SJCRH30 (cell line): ENCODE results near the gene DDX46. TPM values are rescaled to one million over a fixed set of nuclear protein-coding genes. Genes with fewer than 3 reads are reported as not detected.
"Not testable (repeated sequence)": the region's sequence is repeated elsewhere in the genome, so short reads cannot be mapped to it uniquely, and the experiment has no call there.

Source experiments
- DNase-seq, 2 experiments: peaks; one replicate each; pipeline ENCODE4 v3.0.0-alpha.2; 2015 to 2020
- H3K27ac ChIP-seq: fragments of 250-450 bp; sonication (Bioruptor Pico); 2 replicates; pipeline ENCODE4 v1.5.1; 2020; ENCODE audit warnings: mild to moderate bottlenecking, moderate library complexity
- H3K27me3 ChIP-seq: fragments of 250-450 bp; sonication (Bioruptor Pico); 2 replicates; pipeline ENCODE4 v1.5.1; 2020; ENCODE audit warnings: mild to moderate bottlenecking, moderate library complexity
- H3K36me3 ChIP-seq: fragments of 250-450 bp; sonication (Bioruptor Pico); 2 replicates; pipeline ENCODE4 v1.5.1; 2020; ENCODE audit warnings: mild to moderate bottlenecking, moderate library complexity
- H3K4me1 ChIP-seq: fragments of 250-450 bp; sonication (Bioruptor Pico); 2 replicates; pipeline ENCODE4 v1.5.1; 2020; ENCODE audit warnings: mild to moderate bottlenecking, moderate library complexity
- H3K4me3 ChIP-seq: fragments of 250-450 bp; sonication (Bioruptor Pico); 2 replicates; pipeline ENCODE4 v1.5.1; 2020; ENCODE audit warnings: mild to moderate bottlenecking, moderate library complexity
- H3K9me3 ChIP-seq: fragments of 250-450 bp; sonication (Bioruptor Pico); replicated peaks from 2 replicates; pipeline ENCODE4 v1.5.1; 2020; ENCODE audit warnings: mild to moderate bottlenecking, moderate library complexity
- total RNA-seq: library from RNA; depleted of rRNA; stranded (reverse); fragments of >200 nt; shearing (Covaris generic); gene quantifications from 2 replicates; pipeline ENCODE4 v1.2.3, GENCODE V29; 2014

DDX46 gene
- total RNA-seq, 1 experiment from 2014 or later: 102 TPM

- Histone ChIP-seq H3K27me3 (no peaks in the 10 kb centered on the region), H3K4me1 (no peaks in the 10 kb centered on the region; the same call in 1 of the 2 replicates), H3K36me3 (peaks cover 86% of the 10 kb centered on the region), H3K4me3 (no peak overlapping the region), H3K9me3 (no peaks in the 10 kb centered on the region), H3K27ac (no peak overlapping the region)
- no peak for DNase-seq
Observed at GRCh38 chr5:134813827-134814226, 55.2 kb downstream of the DDX46 start.

DNA sequence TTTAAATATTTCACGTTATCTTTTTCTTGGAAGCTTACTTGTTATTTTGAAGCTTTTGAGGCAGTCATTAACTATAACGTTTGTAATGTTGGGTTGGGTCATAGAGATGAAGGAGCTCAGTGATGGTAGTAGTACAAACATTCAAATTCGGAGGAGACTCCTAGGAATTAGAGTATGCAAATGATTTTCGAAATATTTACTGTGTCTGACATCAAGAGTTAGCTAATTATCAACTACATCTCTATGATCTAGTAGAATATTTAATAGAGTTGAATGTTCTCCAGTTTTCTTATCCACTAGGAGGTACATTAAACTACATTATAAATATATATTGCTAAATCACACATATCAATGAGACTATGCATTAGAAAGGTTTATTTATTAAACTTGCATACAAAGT is 58.4 kb downstream of the DDX46 start:
- H3K4me1 ChIP-seq: no peaks in the 10 kb centered on the region
- H3K36me3 ChIP-seq: peaks cover 73% of the 10 kb centered on the region
- H3K9me3 ChIP-seq: no peaks in the 10 kb centered on the region
- no peaks in the 10 kb centered on the region for H3K27me3 ChIP-seq
- DNase-seq: no peak
- H3K4me3 ChIP-seq: no peak overlapping the region
- no peak overlapping the region for H3K27ac ChIP-seq

DNA sequence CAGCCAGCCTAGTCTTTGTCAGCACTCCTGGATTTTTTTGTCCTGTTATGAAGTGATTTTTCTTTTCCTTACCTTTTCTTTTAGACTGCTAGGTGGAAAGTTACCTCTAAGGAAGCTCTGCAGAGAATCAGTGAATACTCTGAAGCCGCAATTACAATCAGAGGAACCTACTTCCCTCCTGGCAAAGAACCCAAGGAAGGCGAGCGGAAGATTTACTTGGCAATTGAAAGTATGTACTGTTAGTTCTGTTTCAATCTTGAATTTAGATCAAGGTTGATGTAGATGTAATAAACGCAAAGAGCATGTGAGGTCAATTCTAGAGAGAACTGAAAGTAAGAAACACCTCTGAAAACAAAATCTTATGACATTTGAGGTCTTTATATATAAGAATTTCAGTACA is 60.2 kb downstream of the DDX46 start:
- no peaks in the 10 kb centered on the region for H3K9me3 ChIP-seq
- peaks cover 71% of the 10 kb centered on the region for H3K36me3 ChIP-seq
- no peak for DNase-seq
- H3K4me3 ChIP-seq: no peak overlapping the region
- H3K27ac ChIP-seq: no peak overlapping the region
- no peaks in the 10 kb centered on the region for H3K4me1 ChIP-seq
- no peaks in the 10 kb centered on the region for H3K27me3 ChIP-seq

- no peaks in the 10 kb centered on the region for H3K4me1 ChIP-seq
- no peaks in the 10 kb centered on the region for H3K27me3 ChIP-seq
- no peaks in the 10 kb centered on the region for H3K9me3 ChIP-seq
- no peak overlapping the region for H3K4me3 ChIP-seq
- H3K36me3 ChIP-seq: peaks cover 71% of the 10 kb centered on the region
- H3K27ac ChIP-seq: no peak overlapping the region
- DNase-seq: no peak
Observed at GRCh38 chr5:134819407-134819963, 60.9 kb downstream of the DDX46 start.

DNA sequence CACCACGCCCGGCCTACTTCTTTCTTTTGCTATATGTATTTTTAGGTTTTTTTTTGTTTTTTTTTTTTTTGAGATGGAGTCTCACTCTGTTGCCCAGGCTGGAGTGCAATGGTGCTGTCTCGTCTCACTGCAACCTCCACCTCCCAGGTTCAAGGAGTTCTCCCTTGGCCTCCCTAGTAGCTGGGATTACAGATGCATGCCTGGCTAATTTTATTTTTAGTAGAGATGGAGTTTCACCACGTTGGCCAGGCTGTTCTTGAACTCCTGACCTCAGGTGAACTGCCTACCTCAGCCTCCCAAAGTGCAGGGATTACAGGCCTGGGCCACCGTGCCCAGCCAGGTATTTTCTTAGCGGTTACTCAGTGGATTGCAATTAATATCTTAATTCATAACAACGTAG is 63.3 kb downstream of the DDX46 start:
- no peaks in the 10 kb centered on the region for H3K27me3 ChIP-seq
- H3K4me1 ChIP-seq: no peaks in the 10 kb centered on the region
- DNase-seq: no peak
- H3K4me3 ChIP-seq: no peak overlapping the region
- peaks cover 75% of the 10 kb centered on the region for H3K36me3 ChIP-seq
- no peak overlapping the region for H3K27ac ChIP-seq
- H3K9me3 ChIP-seq: no peaks in the 10 kb centered on the region

GRCh38 chr5:134824681-134825080 is 66.1 kb downstream of the DDX46 start:
- Histone ChIP-seq H3K36me3 (peaks cover 79% of the 10 kb centered on the region), H3K4me1 (no peaks in the 10 kb centered on the region), H3K4me3 (no peak overlapping the region), H3K27ac (no peak overlapping the region), H3K27me3 (no peaks in the 10 kb centered on the region), H3K9me3 (no peaks in the 10 kb centered on the region)
- DNase-seq: no peak

DNA sequence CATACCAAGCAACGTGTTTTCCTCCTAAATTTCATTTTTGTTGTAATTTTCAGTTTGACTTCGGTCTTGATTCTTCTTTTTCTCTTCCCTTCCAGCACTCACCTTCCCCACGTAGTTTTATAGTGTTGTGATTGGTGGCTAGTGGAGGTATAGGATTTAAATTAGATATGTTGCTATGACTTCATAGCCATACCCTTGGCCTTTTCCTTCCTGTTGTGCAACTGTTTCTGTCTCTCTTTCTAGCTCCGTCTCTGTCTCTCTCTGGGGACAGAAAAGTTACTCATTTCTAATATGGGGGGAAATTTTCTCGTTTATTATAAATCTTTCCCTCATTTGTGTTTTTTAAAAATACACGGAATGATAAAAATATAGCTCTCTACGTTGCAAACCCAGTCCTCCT is 66.6 kb downstream of the DDX46 start:
- H3K36me3 ChIP-seq: peaks cover 80% of the 10 kb centered on the region
- no peaks in the 10 kb centered on the region for H3K4me1 ChIP-seq
- H3K4me3 ChIP-seq: no peak overlapping the region
- no peak for DNase-seq
- no peaks in the 10 kb centered on the region for H3K27me3 ChIP-seq
- H3K9me3 ChIP-seq: no peaks in the 10 kb centered on the region
- H3K27ac ChIP-seq: no peak overlapping the region

DNA sequence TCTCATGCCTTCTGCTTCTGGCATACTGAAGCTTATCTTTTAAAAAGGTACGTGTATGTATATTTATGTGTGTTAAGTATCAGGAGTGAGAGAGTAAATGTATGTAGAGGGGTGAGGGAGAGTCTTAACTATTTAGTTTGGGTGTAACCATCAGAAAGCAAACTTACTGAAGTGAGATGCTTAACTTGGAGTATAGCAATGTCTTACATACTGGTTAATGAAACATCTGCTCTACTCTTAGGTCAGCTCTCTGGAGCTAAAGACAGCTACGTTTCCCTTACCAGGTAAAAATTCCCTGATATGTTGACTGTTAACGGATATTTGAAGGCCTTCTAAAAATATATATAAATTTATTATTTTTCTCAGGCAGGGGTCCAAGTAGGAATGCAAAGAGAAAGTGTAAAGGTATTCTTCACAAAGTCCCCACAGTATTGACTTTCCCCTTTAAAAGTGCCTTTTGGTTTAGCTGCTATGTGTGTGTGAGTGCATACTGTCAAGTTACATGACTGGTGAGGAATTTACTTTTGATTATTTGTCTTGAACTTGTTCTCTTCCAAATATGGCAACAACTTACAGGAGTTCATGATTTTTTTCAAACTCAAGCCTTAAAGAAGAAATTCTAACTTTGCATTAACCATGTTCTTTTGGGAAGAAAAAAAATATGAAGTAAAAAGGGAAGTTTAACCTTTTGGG is 74.9 kb downstream of the DDX46 start:
- Histone ChIP-seq H3K36me3 (peaks cover 59% of the 10 kb centered on the region), H3K4me1 (no peaks in the 10 kb centered on the region), H3K9me3 (no peaks in the 10 kb centered on the region), H3K27me3 (no peaks in the 10 kb centered on the region), H3K27ac (no peak overlapping the region), H3K4me3 (no peak overlapping the region)
- no peak for DNase-seq

GRCh38 chr5:134835623-134836022 is 77.0 kb downstream of the DDX46 start:
- Histone ChIP-seq H3K27me3 (no peaks in the 10 kb centered on the region), H3K4me1 (no peaks in the 10 kb centered on the region), H3K36me3 (peaks cover 61% of the 10 kb centered on the region), H3K27ac (no peak overlapping the region), H3K4me3 (no peak overlapping the region), H3K9me3 (no peaks in the 10 kb centered on the region)
- no peak for DNase-seq

DNA sequence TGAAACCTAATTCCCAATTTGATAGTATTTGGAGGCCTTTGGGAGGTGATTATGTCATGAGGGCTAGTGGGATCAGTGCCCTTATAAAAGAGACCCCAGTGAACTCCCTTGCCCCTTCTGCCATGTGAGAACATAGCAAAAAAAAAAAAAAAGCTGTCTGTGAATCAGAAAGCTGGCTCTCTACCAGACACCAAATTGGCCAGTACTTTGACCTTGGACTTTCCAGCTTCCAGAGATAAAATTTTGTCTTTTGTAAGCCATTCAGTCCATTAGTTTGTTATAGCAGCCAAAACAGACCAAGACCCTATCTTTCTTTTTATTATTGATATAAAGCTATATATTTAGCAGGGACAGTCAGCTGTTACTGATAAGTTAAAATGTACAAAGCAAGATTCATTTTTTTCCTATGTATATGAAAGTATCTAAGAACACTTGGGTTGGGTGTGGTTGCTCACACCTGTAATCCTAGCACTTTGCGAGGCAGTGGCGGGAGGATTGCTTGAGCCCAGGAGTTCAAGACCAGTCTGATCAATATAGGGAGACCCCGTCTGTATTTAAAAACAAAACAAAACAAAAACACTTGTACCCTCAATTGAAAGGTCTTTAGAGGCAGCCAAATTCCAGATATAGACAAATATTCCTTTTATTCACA is 79.1 kb downstream of the DDX46 start:
- Histone ChIP-seq H3K36me3 (peaks cover 48% of the 10 kb centered on the region), H3K4me1 (no peaks in the 10 kb centered on the region)
- DNase-seq: no peak

GRCh38 chr5:134838361-134838760 is 79.8 kb downstream of the DDX46 start:
- H3K27ac ChIP-seq, H3K4me1 ChIP-seq, H3K27me3 ChIP-seq, DNase-seq, H3K9me3 ChIP-seq, H3K4me3 ChIP-seq: not testable (repeated sequence)
- H3K36me3 ChIP-seq: peaks cover 48% of the 10 kb centered on the region

More for the DNA sequence above, 79.1 kb downstream of the DDX46 start:
- Histone ChIP-seq H3K4me3 (no peak overlapping the region), H3K9me3 (no peaks in the 10 kb centered on the region), H3K27ac (no peak overlapping the region), H3K27me3 (no peaks in the 10 kb centered on the region)

- Histone ChIP-seq H3K36me3 (peaks cover 37% of the 10 kb centered on the region), H3K4me1 (peaks cover 5% of the 10 kb centered on the region), H3K27ac (no peak overlapping the region), H3K27me3 (no peaks in the 10 kb centered on the region), H3K9me3 (no peaks in the 10 kb centered on the region), H3K4me3 (no peak overlapping the region)
- peak in 1 of 2 experiments; percentile 18 for DNase-seq
Observed at GRCh38 chr5:134840811-134841210, 82.2 kb downstream of the DDX46 start.

DNA sequence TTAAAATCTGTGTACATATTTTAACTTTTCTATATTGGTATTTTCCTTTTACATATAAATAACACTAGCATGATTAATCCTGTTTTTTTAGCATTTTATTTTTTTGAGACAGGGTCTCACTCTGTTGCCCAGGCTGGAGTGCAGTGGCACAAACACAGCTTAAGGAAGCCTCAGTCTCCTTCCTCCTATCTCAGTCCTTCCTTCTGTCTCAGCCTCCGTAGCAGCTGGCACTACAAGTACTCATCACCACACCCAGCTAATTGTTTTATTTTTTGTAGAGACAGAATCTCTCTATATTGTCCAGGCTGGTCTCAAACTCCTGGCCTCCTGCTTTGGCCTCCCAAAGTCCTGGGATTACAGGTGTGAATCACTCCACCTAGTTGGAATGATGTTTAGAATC is 85.7 kb downstream of the DDX46 start:
- peaks cover 29% of the 10 kb centered on the region for H3K36me3 ChIP-seq
- no peaks in the 10 kb centered on the region for H3K27me3 ChIP-seq
- H3K27ac ChIP-seq: no peak overlapping the region
- H3K4me3 ChIP-seq: no peak overlapping the region
- H3K4me1 ChIP-seq: peaks cover 5% of the 10 kb centered on the region
- H3K9me3 ChIP-seq: no peaks in the 10 kb centered on the region
- DNase-seq: no peak

GRCh38 chr5:134845335-134845851 is 86.8 kb downstream of the DDX46 start:
- Histone ChIP-seq H3K4me1 (peaks cover 5% of the 10 kb centered on the region), H3K9me3 (no peaks in the 10 kb centered on the region), H3K27ac (peak overlapping the region; percentile 85), H3K36me3 (peaks cover 20% of the 10 kb centered on the region), H3K4me3 (peak overlapping the region; percentile 87), H3K27me3 (no peaks in the 10 kb centered on the region)
- DNase-seq: no peak

GRCh38 chr5:134845852-134846640 is 87.5 kb downstream of the DDX46 start, which contains the start of gene C5orf24:
C5orf24 (plus strand) TSS chr5:134845968; CDS start chr5:134854901, 8,933 bp downstream.
- DNase-seq: peak; percentile 95 to 96
- no peaks in the 10 kb centered on the region for H3K9me3 ChIP-seq
- H3K4me3 ChIP-seq: peak within 1 kb of the TSS; percentile 87
- peak within 1 kb of the TSS; percentile 85 for H3K27ac ChIP-seq
- no peaks in the 10 kb centered on the region for H3K27me3 ChIP-seq
- peaks cover 22% of the 10 kb centered on the region for H3K36me3 ChIP-seq
- peaks cover 6% of the 10 kb centered on the region for H3K4me1 ChIP-seq
